GM12878 (cell line): ENCODE data around the gene TEFM. TPM values are rescaled to one million over a fixed set of nuclear protein-coding genes. Genes with fewer than 3 reads are reported as not detected.
"Not testable (repeated sequence)": the region's sequence is repeated elsewhere in the genome, so short reads cannot be mapped to it uniquely, and the experiment has no call there.

ENCODE experiments used
- ATAC-seq: fragments of 200-7000 bp; cut with Tn5 transposase; 3 replicates; pipeline ENCODE4 v1.9.1; 2020; ENCODE audit warnings: mild to moderate bottlenecking, moderate library complexity
- BruUV-seq: library from RNA; stranded (reverse); fragments of 400-500 nt; replicated peaks from 2 replicates; lab custom pipeline; 2021; lab: Mats Ljungman, UMichigan
- CTCF ChIA-PET: fragments of 300-600 bp; sonication (Branson Sonifier 250); formaldehyde crosslinking; extraction: SDS; loops from one replicate; lab custom pipeline; 2021; ENCODE audit warnings: inconsistent platforms; lab: Yijun Ruan, JAX
- POLR2A ChIA-PET: fragments of 350-600 bp; formaldehyde crosslinking; extraction: SDS; loops from one replicate; lab custom pipeline; 2021; ENCODE audit warnings: inconsistent platforms; lab: Charles Lee
- RAD21 ChIA-PET: fragments of 300-600 bp; sonication (Branson Sonifier 250); formaldehyde crosslinking; loops from one replicate; lab custom pipeline; 2023; ENCODE audit warnings: antibody characterized with exemption; ENCODE audit not compliant: unreplicated experiment; lab: Charles Lee
- SMC1A ChIA-PET: fragments of 300-600 bp; sonication (Branson Sonifier 250); formaldehyde crosslinking; loops from one replicate; lab custom pipeline; 2023; ENCODE audit not compliant: unreplicated experiment, uncharacterized antibody; lab: Charles Lee
- DNase-seq: peaks from one replicate; pipeline ENCODE4 v3.0.0-alpha.2; 2011; ENCODE audit warnings: low read depth, low spot score
- FAIRE-seq: peaks from 3 replicates; lab custom pipeline; 2011; peaks lifted over from hg19 to GRCh38; lab: Jason Lieb, UNC
- H2AFZ ChIP-seq: 2 replicates; pipeline ENCODE4 v1.6.0; 2011; ENCODE audit warnings: low read depth, low read length, control low read depth; ENCODE audit not compliant: control insufficient read depth
- H3K27ac ChIP-seq: 2 replicates; pipeline ENCODE4 v1.5.1; 2011; ENCODE audit warnings: control low read depth; ENCODE audit not compliant: control insufficient read depth, insufficient read depth
- H3K27me3 ChIP-seq, 2 experiments: replicated peaks in 1 of 2; 2 replicates each; pipeline versions ENCODE4 v1.6.0 to v1.6.1; 2011; ENCODE audit warnings: low read length in 1 of 2; ENCODE audit not compliant: control insufficient read depth in 2 of 2, insufficient read depth in 2 of 2
- H3K36me3 ChIP-seq, 2 experiments: 2 replicates each; pipeline ENCODE4 v1.5.1; 2011; ENCODE audit warnings: low read length in 1 of 2; ENCODE audit not compliant: control insufficient read depth in 2 of 2, insufficient read depth in 2 of 2
- H3K4me1 ChIP-seq: 2 replicates; pipeline ENCODE4 v1.6.1; 2011; ENCODE audit warnings: mild to moderate bottlenecking, low read length, moderate library complexity, mixed read lengths; ENCODE audit not compliant: control insufficient read depth, insufficient read depth
- H3K4me2 ChIP-seq: 2 replicates; pipeline ENCODE4 v1.6.0; 2011; ENCODE audit warnings: control low read depth; ENCODE audit not compliant: control insufficient read depth, insufficient read depth
- H3K4me3 ChIP-seq: fragments of 200-600 bp; sonication (generic); 2 replicates; pipeline ENCODE4 v1.5.1; 2016
- H3K79me2 ChIP-seq: 2 replicates; pipeline ENCODE4 v1.6.0; 2011; ENCODE audit warnings: low read length; ENCODE audit not compliant: control insufficient read depth, insufficient read depth
- H3K9ac ChIP-seq: 2 replicates; pipeline ENCODE4 v1.8.0; 2011; ENCODE audit warnings: low read length, control low read depth, mixed read lengths; ENCODE audit not compliant: control insufficient read depth, insufficient read depth
- H3K9me3 ChIP-seq: replicated peaks from 3 replicates; pipeline ENCODE4 v1.5.1; 2011; ENCODE audit warnings: mild to moderate bottlenecking, low read length; ENCODE audit not compliant: control insufficient read depth, insufficient read depth
- H4K20me1 ChIP-seq: 2 replicates; pipeline ENCODE4 v1.6.0; 2011; ENCODE audit not compliant: control insufficient read depth, insufficient read depth
- JUND ChIP-seq: IDR thresholded peaks from 2 replicates; pipeline ENCODE4 v1.6.1; 2012; ENCODE audit warnings: low read depth, mild to moderate bottlenecking, low read length, improper control_type of control experiment, moderate library complexity
- MYC ChIP-seq: IDR thresholded peaks from 2 replicates; pipeline ENCODE4 v1.6.1; 2011; ENCODE audit warnings: mild to moderate bottlenecking, low read length, moderate library complexity, inconsistent platforms; ENCODE audit not compliant: insufficient read depth, insufficient replicate concordance, insufficient read length, severe bottlenecking
- NBN ChIP-seq: fragments of 450-650 bp; IDR thresholded peaks from 2 replicates; pipeline ENCODE4 v1.6.1; 2016
- NFYB ChIP-seq: IDR thresholded peaks from 2 replicates; pipeline ENCODE4 v1.6.1; 2011; ENCODE audit warnings: low read depth, mild to moderate bottlenecking, low read length, improper control_type of control experiment, moderate library complexity; ENCODE audit not compliant: insufficient read depth
- RUNX3 ChIP-seq: IDR thresholded peaks from 2 replicates; pipeline ENCODE4 v1.6.1; 2012; ENCODE audit warnings: low read length, inconsistent platforms
- SMARCA5 ChIP-seq: fragments of 450-650 bp; IDR thresholded peaks from 2 replicates; pipeline ENCODE4 v1.6.1; 2017; ENCODE audit warnings: mild to moderate bottlenecking
- SREBF1 ChIP-seq: IDR thresholded peaks from 2 replicates; pipeline ENCODE4 v1.6.1; 2012; ENCODE audit warnings: mild to moderate bottlenecking, low read length
- TARDBP ChIP-seq: IDR thresholded peaks from 2 replicates; pipeline ENCODE4 v1.6.1; 2016; ENCODE audit warnings: borderline replicate concordance
- ZSCAN29 ChIP-seq: fragments of 450-650 bp; IDR thresholded peaks from 2 replicates; pipeline ENCODE4 v1.6.1; 2017; ENCODE audit warnings: mild to moderate bottlenecking, moderate library complexity
- WGBS: methylation state at CpG from one replicate; pipeline ENCODE4 v1.1.6; 2016; ENCODE audit warnings: low lambda C conversion rate; ENCODE audit not compliant: insufficient replicate concordance, insufficient coverage; ENCODE audit errors: missing lambda C conversion rate; 5-methylcytosine and 5-hydroxymethylcytosine counted together
- in situ Hi-C: fragments of 300-500 bp; cut with MboI; formaldehyde crosslinking; loops from 9 replicates; pipeline ENCODE4 v1.14.3; 2018; ENCODE audit warnings: mixed read lengths
- intact Hi-C: fragments of 100-400 bp; cut with micrococcal nuclease; formaldehyde crosslinking; loops from one replicate; pipeline ENCODE4 v1.14.2; 2022; ENCODE audit not compliant: unreplicated experiment
- polyA plus RNA-seq, 11 experiments: library from polyadenylated mRNA; depleted of rRNA in 4 of 11; unstranded in 6 of 11; stranded (reverse) in 5 of 11; fragments of >200 nt; fragmentation: Nextera tagmentation in 4 of 11; fragmentation: Illumina TruSeq in 1 of 11; extraction: Ambion mirVana in 4 of 11; extraction: Trizol in 1 of 11; gene quantifications; 1 replicate in 1 of 11; 2 replicates in 10 of 11; pipeline versions ENCODE4 v1.2.1 to v1.2.3, GENCODE V29; 2011 to 2016; ENCODE audit warnings: inconsistent platforms in 2 of 11, missing spikeins in 2 of 11, low read depth in 1 of 11
- total RNA-seq, 4 experiments: library from RNA; depleted of rRNA in 3 of 4; stranded (reverse); fragments of >200 nt in 3 of 4; fragmentation: Illumina TruSeq in 1 of 4; extraction: Trizol in 1 of 4; gene quantifications; 2 replicates each; pipeline versions ENCODE4 v1.2.1 to v1.2.3, GENCODE V29; 2013 to 2021
- TF ChIP-seq, protein P1 (sequence below): fragments of 150-350 bp; IDR thresholded peaks from 2 replicates; pipeline ENCODE4 v1.6.1; 2014; ENCODE audit warnings: mild to moderate bottlenecking, low read depth, low read length
- TF ChIP-seq, protein P2 (sequence below): IDR thresholded peaks from 2 replicates; pipeline ENCODE4 v1.6.1; 2011; ENCODE audit warnings: low read depth, mild to moderate bottlenecking, low read length, moderate library complexity, borderline replicate concordance; ENCODE audit errors: extremely low read depth
- TF ChIP-seq, protein P3 (sequence below): fragments of 450-650 bp; IDR thresholded peaks from 2 replicates; pipeline ENCODE4 v1.6.1; 2016; ENCODE audit warnings: mild to moderate bottlenecking
- TF ChIP-seq, protein P4 (sequence below): fragments of 450-650 bp; IDR thresholded peaks from 2 replicates; pipeline ENCODE4 v1.6.1; 2018; ENCODE audit warnings: mild to moderate bottlenecking, low read depth, moderate library complexity; ENCODE audit not compliant: partially characterized antibody

TEFM gene
- total and polyA plus RNA-seq, 10 of the 15 experiments (the other 5 are each of a cell fraction or from before 2014, with no cell fraction given), result 11.5 to 57.1 (median 28.6) TPM

DNA sequence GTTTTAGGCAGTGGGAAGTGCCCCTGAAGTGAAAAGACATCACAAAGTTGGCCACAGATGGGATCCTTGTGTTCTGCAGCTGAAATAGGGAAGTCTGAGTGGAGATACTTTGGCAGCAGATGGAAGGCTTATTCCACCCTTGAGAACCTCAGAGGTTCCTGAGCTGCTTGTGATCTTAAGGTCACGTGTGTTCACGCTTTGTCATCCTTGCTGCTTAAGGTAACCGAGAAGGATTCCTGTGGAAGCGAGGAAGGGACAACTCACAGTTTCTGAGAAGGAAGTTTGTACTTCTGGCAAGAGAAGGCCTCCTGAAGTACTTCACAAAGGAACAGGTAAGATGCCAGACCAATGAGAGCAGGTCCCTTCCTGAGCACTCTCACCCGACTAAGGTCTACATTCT, 27.9 kb upstream of the TEFM start:
- Histone ChIP-seq H3K36me3 (no peaks in the 10 kb centered on the region), H2AFZ (no peak overlapping the region), H3K27me3 (no peaks in the 10 kb centered on the region; a peak in 1 of 4 replicates), H4K20me1 (no peaks in the 10 kb centered on the region), H3K27ac (no peak overlapping the region), H3K4me3 (no peak overlapping the region), H3K79me2 (no peaks in the 10 kb centered on the region), H3K4me2 (no peak overlapping the region), H3K9ac (no peak overlapping the region), H3K9me3 (no peaks in the 10 kb centered on the region), H3K4me1 (peaks cover 5% of the 10 kb centered on the region; the same call in 1 of the 2 replicates)
- in situ Hi-C loops, result no loop called here
- POLR2A ChIA-PET, result no interaction called here
- TF ChIP-seq, protein P1, sequence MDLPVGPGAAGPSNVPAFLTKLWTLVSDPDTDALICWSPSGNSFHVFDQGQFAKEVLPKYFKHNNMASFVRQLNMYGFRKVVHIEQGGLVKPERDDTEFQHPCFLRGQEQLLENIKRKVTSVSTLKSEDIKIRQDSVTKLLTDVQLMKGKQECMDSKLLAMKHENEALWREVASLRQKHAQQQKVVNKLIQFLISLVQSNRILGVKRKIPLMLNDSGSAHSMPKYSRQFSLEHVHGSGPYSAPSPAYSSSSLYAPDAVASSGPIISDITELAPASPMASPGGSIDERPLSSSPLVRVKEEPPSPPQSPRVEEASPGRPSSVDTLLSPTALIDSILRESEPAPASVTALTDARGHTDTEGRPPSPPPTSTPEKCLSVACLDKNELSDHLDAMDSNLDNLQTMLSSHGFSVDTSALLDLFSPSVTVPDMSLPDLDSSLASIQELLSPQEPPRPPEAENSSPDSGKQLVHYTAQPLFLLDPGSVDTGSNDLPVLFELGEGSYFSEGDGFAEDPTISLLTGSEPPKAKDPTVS, result no peak
- no peak for TF ChIP-seq JUND
- TF ChIP-seq, protein P2, sequence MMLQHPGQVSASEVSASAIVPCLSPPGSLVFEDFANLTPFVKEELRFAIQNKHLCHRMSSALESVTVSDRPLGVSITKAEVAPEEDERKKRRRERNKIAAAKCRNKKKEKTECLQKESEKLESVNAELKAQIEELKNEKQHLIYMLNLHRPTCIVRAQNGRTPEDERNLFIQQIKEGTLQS, result no peak
- TF ChIP-seq RUNX3, result no peak
- no peak for TF ChIP-seq SREBF1
- TF ChIP-seq, protein P3, sequence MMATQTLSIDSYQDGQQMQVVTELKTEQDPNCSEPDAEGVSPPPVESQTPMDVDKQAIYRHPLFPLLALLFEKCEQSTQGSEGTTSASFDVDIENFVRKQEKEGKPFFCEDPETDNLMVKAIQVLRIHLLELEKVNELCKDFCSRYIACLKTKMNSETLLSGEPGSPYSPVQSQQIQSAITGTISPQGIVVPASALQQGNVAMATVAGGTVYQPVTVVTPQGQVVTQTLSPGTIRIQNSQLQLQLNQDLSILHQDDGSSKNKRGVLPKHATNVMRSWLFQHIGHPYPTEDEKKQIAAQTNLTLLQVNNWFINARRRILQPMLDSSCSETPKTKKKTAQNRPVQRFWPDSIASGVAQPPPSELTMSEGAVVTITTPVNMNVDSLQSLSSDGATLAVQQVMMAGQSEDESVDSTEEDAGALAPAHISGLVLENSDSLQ, result no peak
- TF ChIP-seq, protein P4, sequence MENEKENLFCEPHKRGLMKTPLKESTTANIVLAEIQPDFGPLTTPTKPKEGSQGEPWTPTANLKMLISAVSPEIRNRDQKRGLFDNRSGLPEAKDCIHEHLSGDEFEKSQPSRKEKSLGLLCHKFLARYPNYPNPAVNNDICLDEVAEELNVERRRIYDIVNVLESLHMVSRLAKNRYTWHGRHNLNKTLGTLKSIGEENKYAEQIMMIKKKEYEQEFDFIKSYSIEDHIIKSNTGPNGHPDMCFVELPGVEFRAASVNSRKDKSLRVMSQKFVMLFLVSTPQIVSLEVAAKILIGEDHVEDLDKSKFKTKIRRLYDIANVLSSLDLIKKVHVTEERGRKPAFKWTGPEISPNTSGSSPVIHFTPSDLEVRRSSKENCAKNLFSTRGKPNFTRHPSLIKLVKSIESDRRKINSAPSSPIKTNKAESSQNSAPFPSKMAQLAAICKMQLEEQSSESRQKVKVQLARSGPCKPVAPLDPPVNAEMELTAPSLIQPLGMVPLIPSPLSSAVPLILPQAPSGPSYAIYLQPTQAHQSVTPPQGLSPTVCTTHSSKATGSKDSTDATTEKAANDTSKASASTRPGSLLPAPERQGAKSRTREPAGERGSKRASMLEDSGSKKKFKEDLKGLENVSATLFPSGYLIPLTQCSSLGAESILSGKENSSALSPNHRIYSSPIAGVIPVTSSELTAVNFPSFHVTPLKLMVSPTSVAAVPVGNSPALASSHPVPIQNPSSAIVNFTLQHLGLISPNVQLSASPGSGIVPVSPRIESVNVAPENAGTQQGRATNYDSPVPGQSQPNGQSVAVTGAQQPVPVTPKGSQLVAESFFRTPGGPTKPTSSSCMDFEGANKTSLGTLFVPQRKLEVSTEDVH, result no peak
- TF ChIP-seq SMARCA5, result no peak
- no peak for TF ChIP-seq TARDBP
- no peak for TF ChIP-seq ZSCAN29
- TF ChIP-seq NFYB, result no peak
- no peak for TF ChIP-seq NBN
- no peak for TF ChIP-seq MYC
- FAIRE-seq (no peak), DNase-seq (no peak), ATAC-seq (no peak)
- SMC1A ChIA-PET, result interaction anchor here (1.1 kb wide), 1 partner anchor 28 kb away, joined by 3 read pairs; no protein-coding TSS in a partner anchor
- WGBS, result 60% methylated on average over 5 of the region's 5 CpGs
- intact Hi-C loops, result no loop called here
- RAD21 ChIA-PET, result interaction anchor here (0.9 kb wide), 1 partner anchor 36 kb away, joined by 3 read pairs; the partner anchor contains the start of gene RNF135
- CTCF ChIA-PET, result no interaction called here
- BruUV-seq, result no TSS peak

DNA sequence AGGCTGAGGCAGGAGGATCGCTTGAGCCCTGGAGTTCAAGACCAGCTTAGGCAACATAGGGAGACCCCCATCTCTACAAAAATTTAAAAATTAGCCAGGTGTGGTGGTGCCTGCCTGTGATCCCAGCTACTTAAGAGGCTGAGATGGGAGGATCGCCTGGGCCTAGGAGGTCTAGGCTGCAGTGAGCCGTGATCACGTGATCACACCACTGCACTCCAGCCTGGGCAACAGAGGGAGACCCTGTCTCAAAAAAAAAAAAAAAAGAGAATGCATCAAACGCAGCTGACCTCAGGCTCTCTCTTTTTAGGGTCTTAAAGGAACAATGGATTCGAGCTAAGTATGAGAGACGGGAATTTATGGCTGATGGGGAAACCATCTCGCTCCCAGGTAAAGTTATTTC, 25.5 kb upstream of the TEFM start:
- H2AFZ ChIP-seq, H3K9ac ChIP-seq, H3K27me3 ChIP-seq, RAD21 ChIA-PET, ATAC-seq, H3K36me3 ChIP-seq, in situ Hi-C loops, POLR2A ChIA-PET, DNase-seq, SMC1A ChIA-PET, H3K4me3 ChIP-seq, H3K27ac ChIP-seq, FAIRE-seq, H4K20me1 ChIP-seq, H3K4me2 ChIP-seq, intact Hi-C loops, H3K4me1 ChIP-seq, H3K9me3 ChIP-seq, H3K79me2 ChIP-seq, BruUV-seq: not testable (repeated sequence)
- WGBS, result 77% methylated on average over 8 of the region's 8 CpGs
- CTCF ChIA-PET, result interaction anchor here (0.6 kb wide), 1 partner anchor 285 kb away, joined by 4 read pairs; no protein-coding TSS in a partner anchor
